Brain microvascular endothelial cell (primary cell): Measurements from ENCODE around the gene KIF25.

Experiments used
- DNase-seq: peaks from one replicate; pipeline ENCODE4 v3.0.0-alpha.2; 2020
- H3K27ac ChIP-seq: fragments of 250-450 bp; sonication (Bioruptor Pico); 2 replicates; pipeline ENCODE4 v1.5.1; 2020; ENCODE audit warnings: mild to moderate bottlenecking, moderate library complexity
- H3K27me3 ChIP-seq: fragments of 250-450 bp; sonication (Bioruptor Pico); replicated peaks from 2 replicates; pipeline ENCODE4 v1.5.1; 2020; ENCODE audit warnings: mild to moderate bottlenecking
- H3K36me3 ChIP-seq: fragments of 250-450 bp; sonication (Bioruptor Pico); replicated peaks from 2 replicates; pipeline ENCODE4 v1.5.1; 2020; ENCODE audit warnings: mild to moderate bottlenecking
- H3K4me3 ChIP-seq: 2 replicates; pipeline ENCODE4 v1.5.1; 2011; ENCODE audit warnings: low read depth, mild to moderate bottlenecking, control low read depth, low read length, moderate library complexity
- CTCF ChIP-seq: IDR thresholded peaks from 2 replicates; pipeline ENCODE4 v1.5.1; 2011; ENCODE audit warnings: low read depth, mild to moderate bottlenecking, moderate library complexity, low read length, control low read depth, inconsistent platforms; ENCODE audit errors: missing control alignments
- in situ Hi-C: cut with HindIII; loops from 2 replicates; pipeline ENCODE4 v1.10.0; 2017; ENCODE audit warnings: low sequenced_read_pairs, low pct_ligation_motif_present

KIF25 gene

GRCh38 chr6:168092541-168092940 is 95.1 kb downstream of the KIF25 start:
- no peak overlapping the region for H3K4me3 ChIP-seq
- in situ Hi-C loops = no loop called here
- no peak for DNase-seq
- H3K27me3 ChIP-seq = peaks cover 8% of the 10 kb centered on the region
- no peaks in the 10 kb centered on the region for H3K36me3 ChIP-seq
- no peak for TF ChIP-seq CTCF
- H3K27ac ChIP-seq = no peak overlapping the region

- in situ Hi-C loops = no loop called here
- TF ChIP-seq CTCF = no peak
- peaks cover 8% of the 10 kb centered on the region for H3K27me3 ChIP-seq
- no peak overlapping the region for H3K27ac ChIP-seq
- H3K36me3 ChIP-seq = no peaks in the 10 kb centered on the region
- no peak for DNase-seq
- no peak overlapping the region for H3K4me3 ChIP-seq
Observed at GRCh38 chr6:168093071-168093505, 95.6 kb downstream of the KIF25 start.

GRCh38 chr6:168093634-168094033 is 96.2 kb downstream of the KIF25 start:
- in situ Hi-C loops = no loop called here
- H3K27me3 ChIP-seq = peaks cover 8% of the 10 kb centered on the region
- no peak for TF ChIP-seq CTCF
- no peak overlapping the region for H3K4me3 ChIP-seq
- DNase-seq = no peak
- no peak overlapping the region for H3K27ac ChIP-seq
- no peaks in the 10 kb centered on the region for H3K36me3 ChIP-seq
